ENCODE data around the gene SPSB3.

DNA sequence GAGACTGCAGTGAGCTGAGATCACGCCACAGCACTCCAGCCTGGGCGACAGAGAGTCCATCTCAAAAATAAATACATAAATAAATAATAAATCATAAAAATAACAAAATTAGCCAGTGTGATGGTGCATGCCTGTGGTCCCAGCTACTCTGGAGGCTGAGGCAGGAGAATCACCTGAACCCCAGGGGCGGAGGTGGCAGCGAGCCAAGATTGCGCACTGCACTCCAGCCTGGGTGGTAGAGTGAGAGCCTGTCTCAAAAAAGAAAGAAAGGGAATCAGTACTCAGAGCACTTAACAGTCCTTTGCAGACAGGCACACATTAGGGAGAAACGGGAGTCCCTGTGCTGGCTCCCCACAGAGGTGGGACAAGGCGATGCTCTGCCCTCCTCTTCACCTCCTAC, 51.3 kb downstream of the SPSB3 start:
- TF ChIP-seq, protein P1, sequence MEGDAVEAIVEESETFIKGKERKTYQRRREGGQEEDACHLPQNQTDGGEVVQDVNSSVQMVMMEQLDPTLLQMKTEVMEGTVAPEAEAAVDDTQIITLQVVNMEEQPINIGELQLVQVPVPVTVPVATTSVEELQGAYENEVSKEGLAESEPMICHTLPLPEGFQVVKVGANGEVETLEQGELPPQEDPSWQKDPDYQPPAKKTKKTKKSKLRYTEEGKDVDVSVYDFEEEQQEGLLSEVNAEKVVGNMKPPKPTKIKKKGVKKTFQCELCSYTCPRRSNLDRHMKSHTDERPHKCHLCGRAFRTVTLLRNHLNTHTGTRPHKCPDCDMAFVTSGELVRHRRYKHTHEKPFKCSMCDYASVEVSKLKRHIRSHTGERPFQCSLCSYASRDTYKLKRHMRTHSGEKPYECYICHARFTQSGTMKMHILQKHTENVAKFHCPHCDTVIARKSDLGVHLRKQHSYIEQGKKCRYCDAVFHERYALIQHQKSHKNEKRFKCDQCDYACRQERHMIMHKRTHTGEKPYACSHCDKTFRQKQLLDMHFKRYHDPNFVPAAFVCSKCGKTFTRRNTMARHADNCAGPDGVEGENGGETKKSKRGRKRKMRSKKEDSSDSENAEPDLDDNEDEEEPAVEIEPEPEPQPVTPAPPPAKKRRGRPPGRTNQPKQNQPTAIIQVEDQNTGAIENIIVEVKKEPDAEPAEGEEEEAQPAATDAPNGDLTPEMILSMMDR (IDR thresholded peaks at IDR 0.05 in 4 of 5, conservative IDR thresholded peaks at IDR 0.05 in 1 of 5) = no peak
- TF ChIP-seq POLR2A (IDR thresholded peaks at IDR 0.05) = no peak

Data from gastrocnemius medialis (tissue), 4 donors.